Tibial artery (tissue), 4 donors: ENCODE results near the gene TRIM5.

ENCODE experiments used
- DNase-seq, 2 donors: peaks; one replicate each; pipeline ENCODE4 v3.0.0-alpha.2; 2019
- H3K27ac ChIP-seq, 2 donors: fragments of 200-600 bp; sonication (generic) in 1 of 2; 1 replicate in 1 of 2; 2 replicates in 1 of 2; pipeline ENCODE4 v1.5.1; 2018 to 2019; ENCODE audit warnings: mild to moderate bottlenecking in 1 of 2
- H3K27me3 ChIP-seq, 2 donors: fragments of 200-600 bp; sonication (generic) in 1 of 2; one replicate each; pipeline versions ENCODE4 v1.5.1 to v1.6.0; 2016 to 2019
- H3K36me3 ChIP-seq, 3 donors: fragments of 200-600 bp; sonication (generic) in 2 of 3; one replicate each; pipeline ENCODE4 v1.5.1; 2016 to 2019; ENCODE audit warnings: mild to moderate bottlenecking in 2 of 3
- H3K4me1 ChIP-seq, 4 donors: fragments of 200-600 bp; sonication (generic) in 2 of 4; 1 replicate in 3 of 4; 2 replicates in 1 of 4; pipeline ENCODE4 v1.5.1; 2016 to 2019
- H3K4me3 ChIP-seq, 2 donors: fragments of 200-600 bp; sonication (generic) in 1 of 2; 1 replicate in 1 of 2; 2 replicates in 1 of 2; pipeline ENCODE4 v1.5.1; 2018 to 2019; ENCODE audit warnings: mild to moderate bottlenecking in 2 of 2
- H3K9me3 ChIP-seq, 3 donors: fragments of 200-600 bp; sonication (generic) in 1 of 3; one replicate each; pipeline ENCODE4 v1.5.1; 2016 to 2019
- CTCF ChIP-seq, 2 experiments: fragments of 200-600 bp in 1 of 2; fragments of 450-650 bp in 1 of 2; IDR thresholded peaks; one replicate each; pipeline ENCODE4 v1.5.1; 2017 to 2019; ENCODE audit warnings: antibody characterized with exemption in 2 of 2, mild to moderate bottlenecking in 1 of 2, moderate library complexity in 1 of 2
- intact Hi-C: fragments of 100-400 bp; cut with DNase I; formaldehyde crosslinking; loops from one replicate; pipeline ENCODE4 v1.15.0; 2023; ENCODE audit warnings: low total_unique reads

TRIM5 gene

GRCh38 chr11:5622802-5623201 lies 62.1 kb downstream of the TRIM5 start:
- TF ChIP-seq CTCF (IDR thresholded peaks at IDR 0.05): no peak
- intact Hi-C loops: no loop called here
- no peaks in the 10 kb centered on the region for H3K9me3 ChIP-seq
- H3K4me3 ChIP-seq: no peak overlapping the region
- peaks cover 0 to 35% (median 20%) of the 10 kb centered on the region in 4 donors for H3K4me1 ChIP-seq
- no peak for DNase-seq
- no peak overlapping the region for H3K27ac ChIP-seq
- no peaks in the 10 kb centered on the region for H3K36me3 ChIP-seq
- no peaks in the 10 kb centered on the region for H3K27me3 ChIP-seq

- no peaks in the 10 kb centered on the region for H3K9me3 ChIP-seq
- H3K27me3 ChIP-seq: no peaks in the 10 kb centered on the region
- H3K36me3 ChIP-seq: no peaks in the 10 kb centered on the region
- H3K4me1 ChIP-seq: peaks cover 0 to 35% (median 20%) of the 10 kb centered on the region in 4 donors
- intact Hi-C loops: no loop called here
- no peak overlapping the region for H3K4me3 ChIP-seq
- peak overlapping the region; percentile 39 to 51 for H3K27ac ChIP-seq
- TF ChIP-seq CTCF (IDR thresholded peaks at IDR 0.05): no peak
- DNase-seq: no peak
These were observed 63.3 kb downstream of the TRIM5 start for GRCh38 chr11:5621580-5621979.

GRCh38 chr11:5620651-5621521 lies 64.0 kb downstream of the TRIM5 start:
- H3K27ac ChIP-seq: peak overlapping the region; percentile 39 to 51
- no peak overlapping the region for H3K4me3 ChIP-seq
- H3K27me3 ChIP-seq: no peaks in the 10 kb centered on the region
- H3K36me3 ChIP-seq: no peaks in the 10 kb centered on the region
- H3K4me1 ChIP-seq: peaks cover 0 to 32% (median 18%) of the 10 kb centered on the region in 4 donors
- intact Hi-C loops: no loop called here
- no peak for DNase-seq
- TF ChIP-seq CTCF (IDR thresholded peaks at IDR 0.05): no peak
- no peaks in the 10 kb centered on the region for H3K9me3 ChIP-seq

GRCh38 chr11:5618807-5619206 lies 66.1 kb downstream of the TRIM5 start:
- H3K4me1 ChIP-seq: peaks cover 0 to 21% (median 10%) of the 10 kb centered on the region in 4 donors
- no peak for TF ChIP-seq CTCF (IDR thresholded peaks at IDR 0.05)
- intact Hi-C loops: no loop called here

More at GRCh38 chr11:5618807-5619206, 66.1 kb downstream of the TRIM5 start:
- no peaks in the 10 kb centered on the region for H3K36me3 ChIP-seq
- H3K9me3 ChIP-seq: no peaks in the 10 kb centered on the region
- no peak for DNase-seq
- H3K27ac ChIP-seq: no peak overlapping the region
- no peak overlapping the region for H3K4me3 ChIP-seq
- no peaks in the 10 kb centered on the region for H3K27me3 ChIP-seq
